Measurements from ENCODE around the gene MAP2K2. TPM values are rescaled to one million over a fixed set of nuclear protein-coding genes. Genes with fewer than 3 reads are reported as not detected.

Gene MAP2K2
- total RNA-seq, 1 experiment from 2014 or later, result 177 TPM

GRCh38 chr19:4049432-4049831 lies 74.5 kb downstream of the MAP2K2 start (continued):
- TF ChIP-seq E2F4 (CRISPR knock-in tag; IDR thresholded peaks at IDR 0.05; ENCODE audit: borderline replicate concordance, low read depth), result no peak
- no peak for TF ChIP-seq FOXK1 (CRISPR knock-in tag; IDR thresholded peaks at IDR 0.05)
- TF ChIP-seq FOXJ3 (CRISPR knock-in tag; IDR thresholded peaks at IDR 0.05; ENCODE audit: borderline replicate concordance), result no peak

GRCh38 chr19:4046946-4047683 lies 76.8 kb downstream of the MAP2K2 start:
- H3K4me3 Mint-ChIP-seq, result no peak overlapping the region
- DNase-seq (ENCODE audit: low spot score) (no peak), ATAC-seq (no peak)
- H3K36me3 Mint-ChIP-seq, result peaks cover 20% of the 10 kb centered on the region
- ChIA-PET POLR2A (no interaction called here), CTCF (no interaction called here)
- TF ChIP-seq USF1 (CRISPR knock-in tag; IDR thresholded peaks at IDR 0.05) (no peak), HMGXB4 (CRISPR knock-in tag; IDR thresholded peaks at IDR 0.05) (no peak), CREB1 (CRISPR knock-in tag; IDR thresholded peaks at IDR 0.05) (no peak), FOXP1 (CRISPR knock-in tag; IDR thresholded peaks at IDR 0.05; ENCODE audit: borderline replicate concordance) (no peak), ZBTB43 (CRISPR knock-in tag; IDR thresholded peaks at IDR 0.05) (no peak), PREB (CRISPR knock-in tag; IDR thresholded peaks at IDR 0.05; ENCODE audit: borderline replicate concordance) (no peak), JAZF1 (CRISPR knock-in tag; IDR thresholded peaks at IDR 0.05) (no peak)
- H3K4me1 Mint-ChIP-seq, result peaks cover 9% of the 10 kb centered on the region; the same call in 1 of the 2 replicates
- no peaks in the 10 kb centered on the region for H3K9me3 Mint-ChIP-seq
- no peak overlapping the region for H3K27ac Mint-ChIP-seq
- H3K27me3 Mint-ChIP-seq (ENCODE audit: low read depth), result no peaks in the 10 kb centered on the region

GRCh38 chr19:4046362-4046691 lies 77.6 kb downstream of the MAP2K2 start:
- Mint-ChIP-seq H3K4me1 (peaks cover 9% of the 10 kb centered on the region; the same call in 1 of the 2 replicates), H3K27me3 (ENCODE audit: low read depth) (no peaks in the 10 kb centered on the region), H3K27ac (no peak overlapping the region), H3K4me3 (no peak overlapping the region), H3K36me3 (peaks cover 18% of the 10 kb centered on the region), H3K9me3 (no peaks in the 10 kb centered on the region)
- ATAC-seq (no peak), DNase-seq (ENCODE audit: low spot score) (no peak)
- POLR2A ChIA-PET, result no interaction called here
- CTCF ChIA-PET, result no interaction called here
- TF ChIP-seq FOXJ3 (CRISPR knock-in tag; IDR thresholded peaks at IDR 0.05; ENCODE audit: borderline replicate concordance) (no peak), GTF2I (CRISPR knock-in tag; conservative IDR thresholded peaks at IDR 0.05) (no peak), ZNF317 (CRISPR knock-in tag; IDR thresholded peaks at IDR 0.05; ENCODE audit: borderline replicate concordance, low read depth) (no peak), NR3C1 (CRISPR knock-in tag; conservative IDR thresholded peaks at IDR 0.05; ENCODE audit: low read depth) (no peak), HMGXB4 (CRISPR knock-in tag; IDR thresholded peaks at IDR 0.05) (no peak), KAT7 (CRISPR knock-in tag; IDR thresholded peaks at IDR 0.05; ENCODE audit: borderline replicate concordance) (no peak), TEAD1 (CRISPR knock-in tag; IDR thresholded peaks at IDR 0.05) (no peak), AR (CRISPR knock-in tag; IDR thresholded peaks at IDR 0.05) (no peak), ZNF219 (CRISPR knock-in tag; IDR thresholded peaks at IDR 0.05; ENCODE audit: borderline replicate concordance) (no peak), ZNF396 (CRISPR knock-in tag; IDR thresholded peaks at IDR 0.05; ENCODE audit: borderline replicate concordance) (no peak), IRF1 (CRISPR knock-in tag; IDR thresholded peaks at IDR 0.05) (no peak), ELF4 (CRISPR knock-in tag; IDR thresholded peaks at IDR 0.05; ENCODE audit: low read depth) (no peak)
